Fibroblast of lung (primary cell): Measurements from ENCODE around the gene ST8SIA6. TPM values are rescaled to one million over a fixed set of nuclear protein-coding genes. Genes with fewer than 3 reads are reported as not detected.

Experiments
- DNase-seq, 2 donors: peaks; one replicate each; pipeline versions ENCODE4 v3.0.0 to v3.0.0-alpha.2; 2010; ENCODE audit warnings: low read depth in 2 of 2
- H2AFZ ChIP-seq: 2 replicates; pipeline ENCODE4 v1.5.1; 2012; ENCODE audit warnings: low read length, control low read depth, inconsistent platforms
- H3K27ac ChIP-seq: 2 replicates; pipeline ENCODE4 v1.5.1; 2011; ENCODE audit warnings: low read length, control low read depth; ENCODE audit not compliant: insufficient read depth
- H3K27me3 ChIP-seq: 2 replicates; pipeline ENCODE4 v1.5.1; 2011; ENCODE audit warnings: mild to moderate bottlenecking, low read length; ENCODE audit not compliant: control insufficient read depth, insufficient read depth
- H3K36me3 ChIP-seq: 2 replicates; pipeline ENCODE4 v1.5.1; 2011; ENCODE audit warnings: low read length; ENCODE audit not compliant: control insufficient read depth, insufficient read depth
- H3K4me1 ChIP-seq: 2 replicates; pipeline ENCODE4 v1.5.1; 2011; ENCODE audit warnings: low read length; ENCODE audit not compliant: control insufficient read depth, insufficient read depth; ENCODE audit errors: extremely low read depth
- H3K4me2 ChIP-seq: 2 replicates; pipeline ENCODE4 v1.5.1; 2011; ENCODE audit warnings: low read length, control low read depth; ENCODE audit not compliant: insufficient read depth; ENCODE audit errors: extremely low read depth
- H3K4me3 ChIP-seq, 4 experiments: fragments of 200-600 bp in 1 of 4; sonication (generic) in 1 of 4; replicated peaks in 1 of 4; 2 replicates each; pipeline ENCODE4 v1.5.1; 2011 to 2016; ENCODE audit warnings: low read length in 4 of 4, low read depth in 3 of 4, mild to moderate bottlenecking in 3 of 4, control low read depth in 2 of 4, inconsistent platforms in 1 of 4, mixed read lengths in 1 of 4; ENCODE audit not compliant: insufficient read depth in 1 of 4; ENCODE audit errors: control extremely low read depth in 1 of 4
- H3K79me2 ChIP-seq: 2 replicates; pipeline ENCODE4 v1.5.1; 2012; ENCODE audit warnings: mild to moderate bottlenecking, low read length, inconsistent platforms; ENCODE audit not compliant: control insufficient read depth, insufficient read depth
- H3K9ac ChIP-seq: 2 replicates; pipeline ENCODE4 v1.5.1; 2011; ENCODE audit warnings: mild to moderate bottlenecking, low read length, control low read depth; ENCODE audit not compliant: insufficient read depth
- H3K9me3 ChIP-seq: 2 replicates; pipeline ENCODE4 v1.5.1; 2012; ENCODE audit warnings: low read depth, low read length; ENCODE audit not compliant: control insufficient read depth, insufficient read depth
- H4K20me1 ChIP-seq: 2 replicates; pipeline ENCODE4 v1.5.1; 2011; ENCODE audit warnings: low read length; ENCODE audit not compliant: control insufficient read depth, insufficient read depth; ENCODE audit errors: extremely low read depth
- EZH2 ChIP-seq: IDR thresholded peaks from 2 replicates; pipeline ENCODE4 v1.5.1; 2012; ENCODE audit warnings: low read length, control low read depth, mild to moderate bottlenecking; ENCODE audit errors: missing control alignments
- polyA plus RNA-seq, 2 donors: library from polyadenylated mRNA; depleted of rRNA in 1 of 2; stranded (reverse) in 1 of 2; unstranded in 1 of 2; fragments of >200 nt; gene quantifications; 2 replicates each; pipeline ENCODE4 v1.2.1, GENCODE V29; 2011 to 2012; ENCODE audit warnings: missing spikeins in 1 of 2
- total RNA-seq: library from RNA; depleted of rRNA; stranded (reverse); fragments of >200 nt; gene quantifications from 2 replicates; pipeline ENCODE4 v1.2.1, GENCODE V29; 2014
- TF ChIP-seq, protein P1 (sequence below), 2 donors: IDR thresholded peaks in 1 of 2; conservative IDR thresholded peaks in 1 of 2; 1 replicate in 1 of 2; 2 replicates in 1 of 2; pipeline ENCODE4 v1.5.1; 2011 to 2012; ENCODE audit warnings: low read length in 2 of 2, control low read depth in 1 of 2, inconsistent platforms in 1 of 2, low read depth in 1 of 2, mild to moderate bottlenecking in 1 of 2

Gene ST8SIA6
- total and polyA plus RNA-seq, 2 donors (not counting 1 experiment from before 2014, with no cell fraction given), result under 0.01 to 0.05 TPM

DNA sequence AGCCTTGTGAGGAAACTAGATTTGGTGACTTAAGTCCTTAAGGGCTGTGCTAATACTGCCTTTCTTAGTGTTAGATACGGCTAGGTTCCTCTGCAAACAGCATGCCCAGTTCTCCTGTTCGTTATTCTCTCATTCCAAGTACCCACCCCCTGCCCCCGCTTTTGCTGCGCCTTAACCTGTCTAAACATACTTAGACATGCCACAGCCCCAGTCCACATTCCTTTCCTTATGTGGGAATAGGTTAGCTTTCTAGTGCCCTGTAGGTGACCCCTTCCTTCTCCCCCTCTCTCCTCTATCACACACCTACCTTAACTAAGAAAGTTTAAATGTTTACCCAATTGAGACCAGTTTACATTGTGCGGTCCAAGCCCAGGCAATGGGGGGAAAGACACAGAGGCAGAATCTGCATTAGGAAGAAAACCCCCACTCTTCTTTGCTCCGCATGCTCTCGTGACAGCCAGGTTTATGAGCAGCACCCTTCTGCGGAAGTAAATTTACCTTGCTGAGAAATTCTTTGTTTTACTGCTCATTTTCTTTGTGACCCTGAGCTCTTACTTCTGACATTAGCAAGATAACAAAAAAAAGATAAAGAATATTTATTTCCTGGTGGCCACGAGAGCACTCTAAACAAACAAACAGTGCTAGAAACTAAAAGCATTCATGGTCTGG is 177.5 kb downstream of the ST8SIA6 start:
- Histone ChIP-seq H3K4me3 (no peak overlapping the region), H3K9ac (no peak overlapping the region), H3K4me2 (no peak overlapping the region), H3K79me2 (no peaks in the 10 kb centered on the region), H3K36me3 (no peaks in the 10 kb centered on the region), H3K27ac (no peak overlapping the region), H4K20me1 (no peaks in the 10 kb centered on the region), H3K9me3 (no peaks in the 10 kb centered on the region), H3K4me1 (no peaks in the 10 kb centered on the region), H3K27me3 (no peaks in the 10 kb centered on the region), H2AFZ (no peak overlapping the region)
- TF ChIP-seq EZH2, result no peak
- TF ChIP-seq, protein P1, sequence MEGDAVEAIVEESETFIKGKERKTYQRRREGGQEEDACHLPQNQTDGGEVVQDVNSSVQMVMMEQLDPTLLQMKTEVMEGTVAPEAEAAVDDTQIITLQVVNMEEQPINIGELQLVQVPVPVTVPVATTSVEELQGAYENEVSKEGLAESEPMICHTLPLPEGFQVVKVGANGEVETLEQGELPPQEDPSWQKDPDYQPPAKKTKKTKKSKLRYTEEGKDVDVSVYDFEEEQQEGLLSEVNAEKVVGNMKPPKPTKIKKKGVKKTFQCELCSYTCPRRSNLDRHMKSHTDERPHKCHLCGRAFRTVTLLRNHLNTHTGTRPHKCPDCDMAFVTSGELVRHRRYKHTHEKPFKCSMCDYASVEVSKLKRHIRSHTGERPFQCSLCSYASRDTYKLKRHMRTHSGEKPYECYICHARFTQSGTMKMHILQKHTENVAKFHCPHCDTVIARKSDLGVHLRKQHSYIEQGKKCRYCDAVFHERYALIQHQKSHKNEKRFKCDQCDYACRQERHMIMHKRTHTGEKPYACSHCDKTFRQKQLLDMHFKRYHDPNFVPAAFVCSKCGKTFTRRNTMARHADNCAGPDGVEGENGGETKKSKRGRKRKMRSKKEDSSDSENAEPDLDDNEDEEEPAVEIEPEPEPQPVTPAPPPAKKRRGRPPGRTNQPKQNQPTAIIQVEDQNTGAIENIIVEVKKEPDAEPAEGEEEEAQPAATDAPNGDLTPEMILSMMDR (conservative IDR thresholded peaks at IDR 0.05 in 1 of 2, IDR thresholded peaks at IDR 0.05 in 1 of 2; ENCODE audit: low read depth in 1 of 2, low read length in 2 of 2), result no peak
- DNase-seq, result no peak

DNA sequence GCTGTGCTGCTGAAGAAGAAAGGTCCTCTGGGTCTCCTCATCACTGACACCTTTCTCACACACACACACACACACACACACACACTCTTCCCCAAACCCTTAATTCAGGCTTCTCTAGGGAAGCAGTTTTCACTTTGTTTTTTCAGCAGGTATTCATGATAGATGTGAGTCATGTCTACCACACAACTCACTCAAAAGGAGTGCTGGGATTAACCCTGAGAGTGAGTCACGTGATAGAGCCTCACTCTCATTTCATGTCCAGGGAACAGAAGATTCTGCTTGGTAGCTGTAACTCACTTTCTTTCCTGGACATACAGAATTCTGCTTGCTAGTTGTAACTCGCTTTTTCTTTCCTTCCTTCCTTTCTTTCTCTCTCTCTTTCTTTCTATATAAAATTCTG is 181.0 kb downstream of the ST8SIA6 start:
- Histone ChIP-seq H4K20me1 (no peaks in the 10 kb centered on the region), H3K27ac (no peak overlapping the region), H3K4me2 (no peak overlapping the region), H3K4me1 (no peaks in the 10 kb centered on the region), H3K27me3 (no peaks in the 10 kb centered on the region), H3K4me3 (no peak overlapping the region), H2AFZ (no peak overlapping the region), H3K36me3 (no peaks in the 10 kb centered on the region), H3K79me2 (no peaks in the 10 kb centered on the region), H3K9ac (no peak overlapping the region), H3K9me3 (no peaks in the 10 kb centered on the region)
- TF ChIP-seq EZH2, result no peak
- TF ChIP-seq, protein P1 (conservative IDR thresholded peaks at IDR 0.05 in 1 of 2, IDR thresholded peaks at IDR 0.05 in 1 of 2; ENCODE audit: low read depth in 1 of 2, low read length in 2 of 2), result no peak
- peak; percentile 22 to 78 for DNase-seq

DNA sequence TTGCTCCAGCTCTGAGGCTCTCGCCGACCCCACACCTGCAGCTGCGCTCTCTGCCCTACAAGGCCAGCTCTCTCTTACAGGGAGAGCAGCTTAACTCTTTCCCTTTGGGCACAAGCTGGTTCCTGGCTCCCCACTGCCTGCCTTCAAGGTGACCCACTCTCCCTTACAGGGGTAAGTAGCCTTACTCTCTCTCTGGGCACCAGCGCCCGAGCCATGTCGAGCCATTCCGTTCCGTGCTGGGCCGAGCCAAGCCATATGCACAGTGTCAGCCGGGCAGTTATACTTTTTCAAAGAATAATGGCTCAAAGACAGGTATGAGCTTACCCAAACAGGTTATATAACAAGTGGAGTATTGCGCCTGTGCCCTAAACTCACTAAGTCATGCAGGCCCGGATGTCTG is 181.7 kb downstream of the ST8SIA6 start:
- Histone ChIP-seq H3K36me3 (no peaks in the 10 kb centered on the region), H3K9ac (no peak overlapping the region), H3K4me2 (no peak overlapping the region), H2AFZ (no peak overlapping the region), H4K20me1 (no peaks in the 10 kb centered on the region), H3K79me2 (no peaks in the 10 kb centered on the region), H3K27ac (no peak overlapping the region), H3K9me3 (no peaks in the 10 kb centered on the region), H3K27me3 (no peaks in the 10 kb centered on the region), H3K4me1 (no peaks in the 10 kb centered on the region), H3K4me3 (no peak overlapping the region)
- DNase-seq, result no peak
- TF ChIP-seq EZH2, result no peak
- TF ChIP-seq, protein P1 (conservative IDR thresholded peaks at IDR 0.05 in 1 of 2, IDR thresholded peaks at IDR 0.05 in 1 of 2; ENCODE audit: low read depth in 1 of 2, low read length in 2 of 2), result no peak

Other genes starting within 250 kb of the ST8SIA6 start
- 4,550 and 7,192 TPM in 2 replicates for gene VIM, start 226.4 kb downstream of the ST8SIA6 start, total RNA-seq
- gene VIM, start 226.4 kb downstream of the ST8SIA6 start, polyA plus RNA-seq, result 4,882 and 6,609 TPM in 2 replicates
- 23.1 and 37.7 TPM in 2 replicates for gene HACD1, start 162.8 kb upstream of the ST8SIA6 start, total RNA-seq
- gene HACD1, start 162.8 kb upstream of the ST8SIA6 start, polyA plus RNA-seq, result 29.6 and 53.4 TPM in 2 replicates
- gene STAM, start 189.6 kb upstream of the ST8SIA6 start, total RNA-seq, result 21.6 and 27.9 TPM in 2 replicates
- gene STAM, start 189.6 kb upstream of the ST8SIA6 start, polyA plus RNA-seq, result 48.7 and 50.0 TPM in 2 replicates